Measurements from ENCODE around the gene C11orf52. TPM values are rescaled to one million over a fixed set of nuclear protein-coding genes. Genes with fewer than 3 reads are reported as not detected.

C11orf52 gene
- total and polyA plus RNA-seq, 4 donors, result 4.2 to 10.9 (median 7.4) TPM

GRCh38 chr11:111917312-111917711 is 1.4 kb upstream of the C11orf52 start:
- 94% methylated on average over 2 of the region's 2 CpGs for WGBS
- no peaks in the 10 kb centered on the region for H3K27me3 ChIP-seq (ENCODE audit: control insufficient read depth in 4 of 4, insufficient read depth in 4 of 4, low read length in 3 of 4)
- peaks cover 0 to 22% (median 13%) of the 10 kb centered on the region in 4 donors for H3K4me1 ChIP-seq (ENCODE audit: control insufficient read depth in 4 of 4, insufficient read depth in 4 of 4, low read length in 3 of 4)
- no peak overlapping the region for H3K4me3 ChIP-seq (ENCODE audit: low read depth in 1 of 3, low read length in 3 of 3)
- no peak overlapping the region for H3K27ac ChIP-seq (ENCODE audit: low read depth in 1 of 2, low read length in 2 of 2)
- no peaks in the 10 kb centered on the region for H3K36me3 ChIP-seq (ENCODE audit: control insufficient read depth in 4 of 4, insufficient read depth in 3 of 4, low read depth in 1 of 4, low read length in 3 of 4)
- DNase-seq (ENCODE audit: low spot score), result no peak
- TF ChIP-seq HNF4G (IDR thresholded peaks at IDR 0.05) (no peak), FOXA2 (IDR thresholded peaks at IDR 0.05) (no peak), RAD21 (IDR thresholded peaks at IDR 0.05) (no peak), JUND (IDR thresholded peaks at IDR 0.05) (no peak), CTCF (IDR thresholded peaks at IDR 0.05; ENCODE audit: low read depth, low read length, missing input control) (no peak), MAX (IDR thresholded peaks at IDR 0.05) (no peak), HNF4A (conservative IDR thresholded peaks at IDR 0.05) (no peak)
- TF ChIP-seq, protein P1, sequence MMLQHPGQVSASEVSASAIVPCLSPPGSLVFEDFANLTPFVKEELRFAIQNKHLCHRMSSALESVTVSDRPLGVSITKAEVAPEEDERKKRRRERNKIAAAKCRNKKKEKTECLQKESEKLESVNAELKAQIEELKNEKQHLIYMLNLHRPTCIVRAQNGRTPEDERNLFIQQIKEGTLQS (IDR thresholded peaks at IDR 0.05), result no peak
- TF ChIP-seq, protein P2, sequence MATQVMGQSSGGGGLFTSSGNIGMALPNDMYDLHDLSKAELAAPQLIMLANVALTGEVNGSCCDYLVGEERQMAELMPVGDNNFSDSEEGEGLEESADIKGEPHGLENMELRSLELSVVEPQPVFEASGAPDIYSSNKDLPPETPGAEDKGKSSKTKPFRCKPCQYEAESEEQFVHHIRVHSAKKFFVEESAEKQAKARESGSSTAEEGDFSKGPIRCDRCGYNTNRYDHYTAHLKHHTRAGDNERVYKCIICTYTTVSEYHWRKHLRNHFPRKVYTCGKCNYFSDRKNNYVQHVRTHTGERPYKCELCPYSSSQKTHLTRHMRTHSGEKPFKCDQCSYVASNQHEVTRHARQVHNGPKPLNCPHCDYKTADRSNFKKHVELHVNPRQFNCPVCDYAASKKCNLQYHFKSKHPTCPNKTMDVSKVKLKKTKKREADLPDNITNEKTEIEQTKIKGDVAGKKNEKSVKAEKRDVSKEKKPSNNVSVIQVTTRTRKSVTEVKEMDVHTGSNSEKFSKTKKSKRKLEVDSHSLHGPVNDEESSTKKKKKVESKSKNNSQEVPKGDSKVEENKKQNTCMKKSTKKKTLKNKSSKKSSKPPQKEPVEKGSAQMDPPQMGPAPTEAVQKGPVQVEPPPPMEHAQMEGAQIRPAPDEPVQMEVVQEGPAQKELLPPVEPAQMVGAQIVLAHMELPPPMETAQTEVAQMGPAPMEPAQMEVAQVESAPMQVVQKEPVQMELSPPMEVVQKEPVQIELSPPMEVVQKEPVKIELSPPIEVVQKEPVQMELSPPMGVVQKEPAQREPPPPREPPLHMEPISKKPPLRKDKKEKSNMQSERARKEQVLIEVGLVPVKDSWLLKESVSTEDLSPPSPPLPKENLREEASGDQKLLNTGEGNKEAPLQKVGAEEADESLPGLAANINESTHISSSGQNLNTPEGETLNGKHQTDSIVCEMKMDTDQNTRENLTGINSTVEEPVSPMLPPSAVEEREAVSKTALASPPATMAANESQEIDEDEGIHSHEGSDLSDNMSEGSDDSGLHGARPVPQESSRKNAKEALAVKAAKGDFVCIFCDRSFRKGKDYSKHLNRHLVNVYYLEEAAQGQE (IDR thresholded peaks at IDR 0.05), result no peak
- H3K9ac ChIP-seq (ENCODE audit: low read depth in 1 of 2, low read length in 2 of 2), result no peak overlapping the region
- no peaks in the 10 kb centered on the region for H3K9me3 ChIP-seq (ENCODE audit: control insufficient read depth in 4 of 4, low read length in 3 of 4)

GRCh38 chr11:111917788-111918187 is 925 bp upstream of the C11orf52 start:
- Histone ChIP-seq H3K36me3 (ENCODE audit: control insufficient read depth in 4 of 4, insufficient read depth in 3 of 4, low read depth in 1 of 4, low read length in 3 of 4) (no peaks in the 10 kb centered on the region), H3K4me3 (ENCODE audit: low read depth in 1 of 3, low read length in 3 of 3) (no peak overlapping the region), H3K27me3 (ENCODE audit: control insufficient read depth in 4 of 4, insufficient read depth in 4 of 4, low read length in 3 of 4) (no peaks in the 10 kb centered on the region), H3K9ac (ENCODE audit: low read depth in 1 of 2, low read length in 2 of 2) (peak overlapping the region in 1 of 2 donors; percentile 32), H3K4me1 (ENCODE audit: control insufficient read depth in 4 of 4, insufficient read depth in 4 of 4, low read length in 3 of 4) (peaks cover 0 to 25% (median 14%) of the 10 kb centered on the region in 4 donors), H3K9me3 (ENCODE audit: control insufficient read depth in 4 of 4, low read length in 3 of 4) (no peaks in the 10 kb centered on the region), H3K27ac (ENCODE audit: low read depth in 1 of 2, low read length in 2 of 2) (peak overlapping the region; percentile 87 to 88)
- TF ChIP-seq SP1 (IDR thresholded peaks at IDR 0.05) (no peak), HNF4A (conservative IDR thresholded peaks at IDR 0.05) (peak in 1 of 2 donors; percentile 20)
- TF ChIP-seq, protein P1 (IDR thresholded peaks at IDR 0.05), result no peak
- WGBS, result 84% methylated on average over 3 of the region's 3 CpGs
- no peak for DNase-seq (ENCODE audit: low spot score)

DNA sequence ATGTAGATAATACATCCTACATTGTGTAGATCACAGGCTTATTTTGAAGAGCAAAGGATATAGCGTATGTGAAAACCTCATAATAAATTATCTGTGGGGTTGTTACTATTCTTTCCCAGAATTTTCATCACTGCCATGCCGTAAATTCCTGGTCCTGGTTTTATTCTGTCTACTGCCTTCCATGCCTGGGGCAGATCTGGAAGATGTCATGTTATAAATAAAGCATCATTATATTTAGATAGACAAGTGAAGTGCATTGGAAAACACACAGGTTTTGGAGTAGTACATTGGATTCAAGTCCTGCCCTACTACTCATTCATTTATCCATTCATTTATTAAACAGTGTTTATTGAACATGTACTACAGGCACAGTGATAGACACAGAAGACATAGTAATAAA is 2.2 kb downstream of the C11orf52 start:
- Histone ChIP-seq H3K36me3 (ENCODE audit: control insufficient read depth in 4 of 4, insufficient read depth in 3 of 4, low read depth in 1 of 4, low read length in 3 of 4) (no peaks in the 10 kb centered on the region), H3K27ac (ENCODE audit: low read depth in 1 of 2, low read length in 2 of 2) (no peak overlapping the region), H3K27me3 (ENCODE audit: control insufficient read depth in 4 of 4, insufficient read depth in 4 of 4, low read length in 3 of 4) (no peaks in the 10 kb centered on the region), H3K9me3 (ENCODE audit: control insufficient read depth in 4 of 4, low read length in 3 of 4) (no peaks in the 10 kb centered on the region), H3K9ac (ENCODE audit: low read depth in 1 of 2, low read length in 2 of 2) (no peak overlapping the region), H3K4me3 (ENCODE audit: low read depth in 1 of 3, low read length in 3 of 3) (no peak overlapping the region), H3K4me1 (ENCODE audit: control insufficient read depth in 4 of 4, insufficient read depth in 4 of 4, low read length in 3 of 4) (peaks cover 0 to 48% (median 34%) of the 10 kb centered on the region in 4 donors)
- no peak for DNase-seq (ENCODE audit: low spot score)
- TF ChIP-seq NR2F2 (IDR thresholded peaks at IDR 0.05) (no peak), MAX (IDR thresholded peaks at IDR 0.05) (no peak), JUND (IDR thresholded peaks at IDR 0.05) (no peak)
- WGBS, result 74% methylated on average over 2 of the region's 2 CpGs
